HepG2 (cell line): ENCODE results near the gene CUL9. TPM values are rescaled to one million over a fixed set of nuclear protein-coding genes. Genes with fewer than 3 reads are reported as not detected.

Source experiments
- ATAC-seq: fragments of 200-7000 bp; cut with Tn5 transposase; 3 replicates; pipeline ENCODE4 v1.9.1; 2020; ENCODE audit warnings: mild to moderate bottlenecking, moderate library complexity
- BruUV-seq: library from RNA; stranded (reverse); fragments of 400-500 nt; replicated peaks from 2 replicates; lab custom pipeline; 2021; lab: Mats Ljungman, UMichigan
- CTCF ChIA-PET: fragments of 300-600 bp; formaldehyde crosslinking; extraction: SDS; loops from one replicate; lab custom pipeline; 2021; ENCODE audit warnings: low total read pairs, inconsistent platforms, low intra/inter-chr PET ratio; lab: Yijun Ruan, JAX
- POLR2A ChIA-PET: fragments of 350-600 bp; sonication (Branson Sonifier 250); formaldehyde crosslinking; loops from one replicate; lab custom pipeline; 2020; ENCODE audit warnings: antibody characterized with exemption, inconsistent platforms; lab: Yijun Ruan, JAX
- DNase-seq: peaks from one replicate; pipeline ENCODE4 v3.0.0-alpha.2; 2015; ENCODE audit warnings: low spot score
- FAIRE-seq: peaks from 3 replicates; lab custom pipeline; 2011; peaks lifted over from hg19 to GRCh38; lab: Jason Lieb, UNC
- H2AFZ ChIP-seq: one replicate; pipeline ENCODE4 v1.6.1; 2011; ENCODE audit warnings: low read length, inconsistent platforms
- H3K27ac ChIP-seq: fragments of 300-600 bp; 3 replicates; pipeline ENCODE4 v1.8.0; 2011; ENCODE audit warnings: mixed run types, mild to moderate bottlenecking, mixed read lengths, low read length, inconsistent platforms; ENCODE audit not compliant: insufficient read depth; ENCODE audit errors: extremely low read length
- H3K27me3 ChIP-seq, 2 experiments: fragments of 200-600 bp in 1 of 2; 2 replicates in 1 of 2; 3 replicates in 1 of 2; pipeline versions ENCODE4 v1.6.0 to v1.8.0; 2011; ENCODE audit warnings: low read length in 2 of 2, mild to moderate bottlenecking in 2 of 2, moderate library complexity in 2 of 2, inconsistent platforms in 1 of 2; ENCODE audit not compliant: insufficient read depth in 2 of 2, control insufficient read depth in 1 of 2
- H3K36me3 ChIP-seq, 2 experiments: fragments of 200-600 bp in 1 of 2; replicated peaks in 1 of 2; 2 replicates in 1 of 2; 3 replicates in 1 of 2; pipeline versions ENCODE4 v1.5.1 to v1.8.0; 2011; ENCODE audit warnings: low read length in 2 of 2, inconsistent platforms in 1 of 2; ENCODE audit not compliant: insufficient read depth in 2 of 2, control insufficient read depth in 1 of 2
- H3K4me1 ChIP-seq: 2 replicates; pipeline ENCODE4 v1.5.1; 2012; ENCODE audit warnings: low read length, inconsistent platforms; ENCODE audit not compliant: insufficient read depth
- H3K4me2 ChIP-seq: 2 replicates; pipeline ENCODE4 v1.6.0; 2011; ENCODE audit warnings: low read depth, low read length, inconsistent platforms
- H3K4me3 ChIP-seq, 3 experiments: fragments of 200-600 bp in 1 of 3; sonication (generic), shearing (Covaris generic) in 1 of 3; replicated peaks in 1 of 3; 2 replicates each; pipeline ENCODE4 v1.5.1; 2011 to 2016; ENCODE audit warnings: low read length in 3 of 3, inconsistent platforms in 2 of 3, low read depth in 2 of 3, mild to moderate bottlenecking in 2 of 3, control low read depth in 1 of 3, mixed read lengths in 1 of 3; ENCODE audit not compliant: insufficient read depth in 1 of 3
- H3K79me2 ChIP-seq: one replicate; pipeline ENCODE4 v1.6.1; 2011; ENCODE audit warnings: low read length, inconsistent platforms; ENCODE audit not compliant: insufficient read depth
- H3K9ac ChIP-seq: 2 replicates; pipeline ENCODE4 v1.6.0; 2011; ENCODE audit warnings: mild to moderate bottlenecking, low read depth, low read length, inconsistent platforms; ENCODE audit not compliant: insufficient read depth
- H3K9me3 ChIP-seq: 2 replicates; pipeline ENCODE4 v1.5.1; 2012; ENCODE audit warnings: mild to moderate bottlenecking, low read length
- H4K20me1 ChIP-seq: 2 replicates; pipeline ENCODE4 v1.6.0; 2011; ENCODE audit warnings: inconsistent platforms, mild to moderate bottlenecking, low read length, moderate library complexity; ENCODE audit not compliant: insufficient read depth
- AGO2 ChIP-seq: fragments of 200-400 bp; formaldehyde crosslinking; optimal IDR thresholded peaks from 2 replicates; pipeline ENCODE3; 2017; ENCODE audit warnings: mild to moderate bottlenecking, low read depth, low read length, moderate library complexity
- BATF2 ChIP-seq: sonication (generic); formaldehyde crosslinking; IDR thresholded peaks from 2 replicates; pipeline ENCODE4 v1.8.0; 2022; ENCODE audit warnings: mild to moderate bottlenecking, missing genetic modification reagents, moderate library complexity
- FOXJ3 ChIP-seq: sonication (generic); formaldehyde crosslinking; IDR thresholded peaks from 2 replicates; pipeline ENCODE4 v1.4.0; 2020; ENCODE audit warnings: missing genetic modification reagents, mild to moderate bottlenecking, borderline replicate concordance
- NR2C2 ChIP-seq: sonication (generic); formaldehyde crosslinking; IDR thresholded peaks from 2 replicates; pipeline ENCODE4 v1.4.0; 2020; ENCODE audit warnings: missing genetic modification reagents, mild to moderate bottlenecking, moderate library complexity, borderline replicate concordance
- PRDM10 ChIP-seq: sonication (generic); formaldehyde crosslinking; IDR thresholded peaks from 2 replicates; pipeline ENCODE4 v1.4.0; 2020; ENCODE audit warnings: low read depth, missing genetic modification reagents
- SUZ12 ChIP-seq: fragments of 150-350 bp; IDR thresholded peaks from 2 replicates; pipeline ENCODE4 v1.6.1; 2014; ENCODE audit warnings: low read depth, low read length
- ZBTB1 ChIP-seq: sonication (generic); formaldehyde crosslinking; IDR thresholded peaks from 2 replicates; pipeline ENCODE4 v1.4.0; 2020; ENCODE audit warnings: missing genetic modification reagents, borderline replicate concordance
- ZNF17 ChIP-seq: sonication (generic); formaldehyde crosslinking; IDR thresholded peaks from 2 replicates; pipeline ENCODE4 v1.5.0; 2020; ENCODE audit warnings: mild to moderate bottlenecking, missing genetic modification reagents
- ZNF343 ChIP-seq: sonication (generic); formaldehyde crosslinking; IDR thresholded peaks from 2 replicates; pipeline ENCODE4 v1.4.0; 2020; ENCODE audit warnings: mild to moderate bottlenecking, missing genetic modification reagents
- ZNF44 ChIP-seq: sonication (generic); formaldehyde crosslinking; IDR thresholded peaks from 2 replicates; pipeline ENCODE4 v1.5.1; 2020; ENCODE audit warnings: mild to moderate bottlenecking, missing genetic modification reagents
- WGBS: methylation state at CpG from one replicate; pipeline ENCODE4 v1.1.6; 2017; ENCODE audit warnings: low lambda C conversion rate; 5-methylcytosine and 5-hydroxymethylcytosine counted together
- in situ Hi-C: cut with HindIII; loops from 2 replicates; pipeline ENCODE4 v1.10.0; 2017; ENCODE audit warnings: low pct_unique_long_range_greater_than_20kb; ENCODE audit not compliant: extremely low pct_ligation_motif_present
- intact Hi-C: fragments of 100-400 bp; cut with micrococcal nuclease; formaldehyde crosslinking; loops from one replicate; pipeline ENCODE4 v1.10.0; 2022; ENCODE audit not compliant: unreplicated experiment
- polyA plus RNA-seq, 8 experiments: library from polyadenylated mRNA; depleted of rRNA in 3 of 8; stranded (reverse) in 7 of 8; unstranded in 1 of 8; fragments of >200 nt; fragmentation: Illumina TruSeq in 4 of 8; extraction: Trizol in 4 of 8; gene quantifications; 2 replicates each; pipeline versions ENCODE4 v1.2.1 to v1.2.3, GENCODE V29; 2011 to 2016; ENCODE audit warnings: low read depth in 4 of 8, missing spikeins in 1 of 8, mixed read lengths in 1 of 8; ENCODE audit not compliant: insufficient read depth in 1 of 8
- total RNA-seq, 5 experiments: library from RNA; depleted of rRNA; stranded (reverse); fragments of >200 nt; fragmentation: Illumina TruSeq; extraction: Trizol; gene quantifications; 2 replicates each; pipeline ENCODE4 v1.2.3, GENCODE V29; 2016; ENCODE audit warnings: low read depth in 1 of 5
- TF ChIP-seq, protein P1 (sequence below): sonication (generic); formaldehyde crosslinking; IDR thresholded peaks from 2 replicates; pipeline ENCODE4 v1.5.0; 2020; ENCODE audit warnings: mild to moderate bottlenecking, missing genetic modification reagents

Gene CUL9
- total and polyA plus RNA-seq, 2 of the 13 experiments (the other 11 are each of a cell fraction or from before 2014, with no cell fraction given) = 11.4 to 13.7 TPM

DNA sequence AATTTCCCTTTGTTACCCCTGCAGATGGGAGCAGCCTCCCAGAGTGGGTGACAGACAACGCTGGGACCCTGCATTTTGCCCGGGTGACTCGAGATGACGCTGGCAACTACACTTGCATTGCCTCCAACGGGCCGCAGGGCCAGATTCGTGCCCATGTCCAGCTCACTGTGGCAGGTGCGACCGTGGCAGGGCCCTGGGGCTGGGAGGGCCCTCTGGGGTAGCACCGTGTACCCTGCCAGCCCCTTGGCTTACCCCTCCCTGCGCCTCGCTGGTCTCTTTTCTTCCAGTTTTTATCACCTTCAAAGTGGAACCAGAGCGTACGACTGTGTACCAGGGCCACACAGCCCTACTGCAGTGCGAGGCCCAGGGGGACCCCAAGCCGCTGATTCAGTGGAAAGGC is 40.4 kb upstream of the CUL9 start:
- H3K79me2 ChIP-seq = no peaks in the 10 kb centered on the region
- peaks cover 21% of the 10 kb centered on the region for H3K4me1 ChIP-seq
- no peak overlapping the region for H3K27ac ChIP-seq
- TF ChIP-seq AGO2 (peak; percentile 47), PRDM10 (CRISPR knock-in tag) (no peak)
- no peak for DNase-seq
- no peak for ATAC-seq
- H4K20me1 ChIP-seq = no peaks in the 10 kb centered on the region
- no peaks in the 10 kb centered on the region for H3K27me3 ChIP-seq
- no peak overlapping the region for H3K4me2 ChIP-seq
- CTCF ChIA-PET = no interaction called here
- FAIRE-seq = no peak
- H3K36me3 ChIP-seq = peaks cover 8 to 11% of the 10 kb centered on the region in 2 experiments; a peak in 3 of 5 replicates
- POLR2A ChIA-PET = no interaction called here
- no peak overlapping the region for H2AFZ ChIP-seq
- H3K9me3 ChIP-seq = no peaks in the 10 kb centered on the region
- intact Hi-C loops = loop anchor here (2.0 kb wide), 1 partner anchor 63 kb away; no protein-coding TSS in a partner anchor
- in situ Hi-C loops = loop anchor here (5.0 kb wide), 2 partner anchors 64 to 239 kb away; partner anchors contain the start of gene PTK7
- H3K9ac ChIP-seq = no peak overlapping the region
- no peak overlapping the region for H3K4me3 ChIP-seq
- 97% methylated on average over 16 of the region's 16 CpGs for WGBS
- BruUV-seq = no TSS peak

GRCh38 chr6:43142101-43142500 is 39.9 kb upstream of the CUL9 start:
- H3K9me3 ChIP-seq = no peaks in the 10 kb centered on the region
- H3K4me3 ChIP-seq = no peak overlapping the region
- H3K79me2 ChIP-seq = no peaks in the 10 kb centered on the region
- no peak overlapping the region for H3K4me2 ChIP-seq
- CTCF ChIA-PET = no interaction called here
- H3K27me3 ChIP-seq = no peaks in the 10 kb centered on the region
- no peak for DNase-seq
- H2AFZ ChIP-seq = no peak overlapping the region
- FAIRE-seq = no peak
- intact Hi-C loops = loop anchor here (2.0 kb wide), 1 partner anchor 63 kb away; no protein-coding TSS in a partner anchor
- POLR2A ChIA-PET = no interaction called here
- H3K36me3 ChIP-seq = peaks cover 12% of the 10 kb centered on the region in 2 experiments; a peak in 3 of 5 replicates
- ATAC-seq = no peak
- peaks cover 21% of the 10 kb centered on the region for H3K4me1 ChIP-seq
- no peak overlapping the region for H3K9ac ChIP-seq
- in situ Hi-C loops = loop anchor here (5.0 kb wide), 2 partner anchors 65 to 240 kb away; partner anchors contain the start of gene PTK7
- WGBS = 94% methylated on average over 14 of the region's 14 CpGs
- H3K27ac ChIP-seq = no peak overlapping the region
- no TSS peak for BruUV-seq
- no peaks in the 10 kb centered on the region for H4K20me1 ChIP-seq
- TF ChIP-seq ZNF44 (CRISPR knock-in tag) (no peak), ZBTB1 (CRISPR knock-in tag) (no peak), ZNF17 (no peak), FOXJ3 (no peak), NR2C2 (CRISPR knock-in tag) (no peak), SUZ12 (no peak), ZNF343 (CRISPR knock-in tag) (no peak), BATF2 (CRISPR knock-in tag) (no peak)
- TF ChIP-seq, protein P1, sequence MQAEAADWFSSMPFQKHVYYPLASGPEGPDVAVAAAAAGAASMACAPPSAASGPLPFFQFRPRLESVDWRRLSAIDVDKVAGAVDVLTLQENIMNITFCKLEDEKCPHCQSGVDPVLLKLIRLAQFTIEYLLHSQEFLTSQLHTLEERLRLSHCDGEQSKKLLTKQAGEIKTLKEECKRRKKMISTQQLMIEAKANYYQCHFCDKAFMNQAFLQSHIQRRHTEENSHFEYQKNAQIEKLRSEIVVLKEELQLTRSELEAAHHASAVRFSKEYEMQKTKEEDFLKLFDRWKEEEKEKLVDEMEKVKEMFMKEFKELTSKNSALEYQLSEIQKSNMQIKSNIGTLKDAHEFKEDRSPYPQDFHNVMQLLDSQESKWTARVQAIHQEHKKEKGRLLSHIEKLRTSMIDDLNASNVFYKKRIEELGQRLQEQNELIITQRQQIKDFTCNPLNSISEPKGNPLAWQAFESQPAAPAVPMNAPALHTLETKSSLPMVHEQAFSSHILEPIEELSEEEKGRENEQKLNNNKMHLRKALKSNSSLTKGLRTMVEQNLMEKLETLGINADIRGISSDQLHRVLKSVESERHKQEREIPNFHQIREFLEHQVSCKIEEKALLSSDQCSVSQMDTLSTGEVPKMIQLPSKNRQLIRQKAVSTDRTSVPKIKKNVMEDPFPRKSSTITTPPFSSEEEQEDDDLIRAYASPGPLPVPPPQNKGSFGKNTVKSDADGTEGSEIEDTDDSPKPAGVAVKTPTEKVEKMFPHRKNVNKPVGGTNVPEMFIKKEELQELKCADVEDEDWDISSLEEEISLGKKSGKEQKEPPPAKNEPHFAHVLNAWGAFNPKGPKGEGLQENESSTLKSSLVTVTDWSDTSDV (CRISPR knock-in tag) = no peak
